Esophagus muscularis mucosa (tissue), 4 donors: ENCODE data around the gene LIPC.

Source experiments
- EP300 ChIP-seq: sonication (generic); formaldehyde crosslinking; IDR thresholded peaks from one replicate; pipeline ENCODE4 v1.6.1; 2017; ENCODE audit warnings: antibody characterized with exemption
- POLR2A ChIP-seq: fragments of 450-650 bp; IDR thresholded peaks from one replicate; pipeline ENCODE4 v1.6.1; 2017; ENCODE audit warnings: antibody characterized with exemption, moderate library complexity, mild to moderate bottlenecking, low read depth
- TF ChIP-seq, protein P1 (sequence below), 3 experiments: fragments of 200-600 bp in 2 of 3; fragments of 450-650 bp in 1 of 3; sonication (generic) in 2 of 3; IDR thresholded peaks; one replicate each; pipeline ENCODE4 v1.5.1; 2017 to 2019; ENCODE audit warnings: antibody characterized with exemption in 3 of 3, mild to moderate bottlenecking in 2 of 3, moderate library complexity in 1 of 3

DNA sequence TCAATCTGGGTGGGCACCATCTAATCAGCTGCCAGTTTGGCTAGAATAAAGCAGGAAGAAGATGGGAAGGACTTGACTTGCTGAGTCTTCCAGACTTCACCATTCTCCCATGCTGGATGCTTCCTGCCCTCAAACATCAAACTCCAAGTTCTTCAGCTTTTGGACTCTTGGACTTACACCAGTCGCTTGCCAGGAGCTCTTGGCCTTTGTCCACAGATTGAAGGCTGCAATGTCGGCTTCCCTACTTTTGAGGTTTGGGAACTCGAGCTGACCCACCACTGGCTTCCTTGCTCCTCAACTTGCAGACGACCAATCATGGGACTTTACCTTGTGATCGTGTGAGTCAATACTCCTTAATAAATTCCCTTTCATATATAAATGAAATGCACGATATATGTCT lies 8.6 kb upstream of the LIPC start:
- TF ChIP-seq EP300, result no peak
- TF ChIP-seq, protein P1, sequence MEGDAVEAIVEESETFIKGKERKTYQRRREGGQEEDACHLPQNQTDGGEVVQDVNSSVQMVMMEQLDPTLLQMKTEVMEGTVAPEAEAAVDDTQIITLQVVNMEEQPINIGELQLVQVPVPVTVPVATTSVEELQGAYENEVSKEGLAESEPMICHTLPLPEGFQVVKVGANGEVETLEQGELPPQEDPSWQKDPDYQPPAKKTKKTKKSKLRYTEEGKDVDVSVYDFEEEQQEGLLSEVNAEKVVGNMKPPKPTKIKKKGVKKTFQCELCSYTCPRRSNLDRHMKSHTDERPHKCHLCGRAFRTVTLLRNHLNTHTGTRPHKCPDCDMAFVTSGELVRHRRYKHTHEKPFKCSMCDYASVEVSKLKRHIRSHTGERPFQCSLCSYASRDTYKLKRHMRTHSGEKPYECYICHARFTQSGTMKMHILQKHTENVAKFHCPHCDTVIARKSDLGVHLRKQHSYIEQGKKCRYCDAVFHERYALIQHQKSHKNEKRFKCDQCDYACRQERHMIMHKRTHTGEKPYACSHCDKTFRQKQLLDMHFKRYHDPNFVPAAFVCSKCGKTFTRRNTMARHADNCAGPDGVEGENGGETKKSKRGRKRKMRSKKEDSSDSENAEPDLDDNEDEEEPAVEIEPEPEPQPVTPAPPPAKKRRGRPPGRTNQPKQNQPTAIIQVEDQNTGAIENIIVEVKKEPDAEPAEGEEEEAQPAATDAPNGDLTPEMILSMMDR (IDR thresholded peaks at IDR 0.05), result no peak
- TF ChIP-seq POLR2A, result no peak
